Stimulated activated CD8-positive, alpha-beta memory T cell treated with anti-CD3 and anti-CD28 coated beads, Interleukin-2, amount 100 ng/mL, for 48 hours (primary cell): ENCODE data around the gene NR2F1.

Experiments
- DNase-seq, 2 donors: peaks; one replicate each; pipeline ENCODE4 v3.0.0-alpha.2; 2020; ENCODE audit warnings: low read depth in 2 of 2

Gene NR2F1

DNA sequence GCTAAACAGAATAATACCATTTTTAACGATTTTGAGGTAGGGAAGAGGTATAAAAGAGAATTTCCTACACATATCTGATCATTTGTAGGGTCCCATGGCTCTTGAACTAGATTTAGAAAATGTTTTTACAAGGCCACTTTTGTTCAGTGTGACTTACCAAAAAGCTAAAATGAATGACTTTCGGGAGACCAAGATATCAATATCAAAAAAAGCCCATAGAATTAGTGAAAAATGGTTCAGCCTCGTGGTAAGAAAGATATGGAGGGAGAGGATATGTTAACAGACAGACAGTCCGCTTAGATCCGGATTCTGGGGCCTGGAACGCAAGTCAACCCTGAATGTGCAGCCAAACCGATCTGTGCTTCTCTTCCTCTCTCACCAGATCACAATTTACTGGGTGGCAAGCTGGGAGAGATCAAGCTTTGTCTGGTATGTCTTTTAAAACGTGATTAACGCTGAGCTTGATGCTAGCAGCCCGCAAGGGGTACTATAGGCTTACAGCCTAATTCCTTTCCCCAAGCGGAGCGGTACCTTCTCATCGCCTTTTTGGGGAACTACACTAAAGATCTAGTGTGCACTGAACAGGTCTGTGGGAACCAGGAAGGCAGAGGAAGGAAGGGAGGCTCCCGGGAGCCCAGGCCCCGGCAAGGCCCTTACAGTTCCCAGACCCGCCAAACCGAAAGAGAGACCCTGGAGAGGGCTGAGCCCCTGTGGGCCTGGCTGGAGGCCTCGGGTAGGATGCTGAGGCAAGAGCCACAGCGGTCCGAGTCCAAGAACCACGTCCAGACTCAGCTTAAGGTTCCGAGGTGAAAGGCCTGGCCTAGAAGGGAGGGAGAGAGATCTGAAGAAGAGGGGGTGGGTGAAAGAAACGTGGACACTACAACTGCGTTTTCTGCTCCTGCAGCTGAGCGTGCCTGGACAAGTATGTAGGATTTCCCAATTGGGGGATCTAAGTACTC, 4.9 kb upstream of the NR2F1 start:
- no peak for DNase-seq

DNA sequence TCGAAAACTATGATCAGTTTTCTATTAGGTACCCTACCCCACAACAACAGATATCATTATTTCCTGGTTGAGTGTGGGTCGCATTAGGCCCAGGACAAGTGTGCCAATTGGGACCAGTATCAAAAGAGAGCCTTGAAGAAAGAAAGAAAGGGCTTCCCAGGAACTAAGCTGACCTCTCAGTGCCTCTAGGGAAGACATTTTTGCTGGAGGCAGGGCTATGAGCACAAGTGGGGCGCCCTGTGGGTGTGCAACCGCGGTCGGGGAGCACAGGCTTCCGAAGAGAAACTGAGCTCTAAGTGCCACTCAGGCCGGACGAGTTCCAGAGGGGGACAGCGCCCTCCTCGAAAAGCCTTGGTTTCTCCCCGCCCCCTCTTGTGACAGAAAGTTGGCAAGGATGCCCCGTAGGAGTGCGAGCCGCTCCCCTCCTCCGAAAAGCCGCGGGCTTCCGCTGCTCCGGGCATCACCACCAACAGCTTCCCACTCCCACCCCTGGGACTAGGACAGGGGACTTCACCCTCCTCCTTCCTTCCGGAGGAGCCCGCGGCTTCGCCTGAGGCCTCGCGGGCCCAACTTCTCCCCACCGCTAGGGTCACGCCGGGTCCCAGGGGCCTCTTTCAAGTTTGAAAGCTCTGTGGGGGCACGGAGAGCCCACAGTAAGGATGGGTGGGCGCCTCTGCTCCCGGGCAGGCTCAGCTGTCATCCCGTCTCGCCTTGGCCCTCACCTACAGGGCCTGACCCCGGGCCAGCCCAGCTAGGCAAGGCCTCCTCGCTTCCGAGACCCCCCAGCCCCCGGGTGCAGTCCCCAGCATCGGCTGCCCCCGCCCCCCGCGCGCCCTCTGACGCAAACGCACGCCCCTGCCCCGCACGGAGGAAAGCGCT, 4.0 kb upstream of the NR2F1 start:
- no peak for DNase-seq

DNA sequence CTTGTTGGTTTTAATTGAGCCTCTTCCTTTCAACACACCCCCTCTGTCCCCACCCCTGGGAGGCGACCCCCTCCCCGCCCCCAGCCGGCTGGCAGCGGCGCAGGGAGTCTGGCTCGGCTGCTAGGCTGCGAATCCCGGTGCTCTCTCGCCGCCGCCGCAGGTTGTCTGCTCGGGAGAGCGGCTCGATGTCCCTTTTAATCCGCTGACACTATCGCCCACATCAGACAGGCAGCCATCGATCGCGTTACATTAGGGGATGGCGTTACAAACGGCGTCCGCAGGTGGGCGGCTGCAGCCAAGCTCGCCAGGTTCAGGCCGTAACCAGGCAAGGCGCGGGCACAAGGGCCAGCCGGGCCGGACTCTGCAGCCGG, 3.3 kb upstream of the NR2F1 start:
- DNase-seq = no peak

DNA sequence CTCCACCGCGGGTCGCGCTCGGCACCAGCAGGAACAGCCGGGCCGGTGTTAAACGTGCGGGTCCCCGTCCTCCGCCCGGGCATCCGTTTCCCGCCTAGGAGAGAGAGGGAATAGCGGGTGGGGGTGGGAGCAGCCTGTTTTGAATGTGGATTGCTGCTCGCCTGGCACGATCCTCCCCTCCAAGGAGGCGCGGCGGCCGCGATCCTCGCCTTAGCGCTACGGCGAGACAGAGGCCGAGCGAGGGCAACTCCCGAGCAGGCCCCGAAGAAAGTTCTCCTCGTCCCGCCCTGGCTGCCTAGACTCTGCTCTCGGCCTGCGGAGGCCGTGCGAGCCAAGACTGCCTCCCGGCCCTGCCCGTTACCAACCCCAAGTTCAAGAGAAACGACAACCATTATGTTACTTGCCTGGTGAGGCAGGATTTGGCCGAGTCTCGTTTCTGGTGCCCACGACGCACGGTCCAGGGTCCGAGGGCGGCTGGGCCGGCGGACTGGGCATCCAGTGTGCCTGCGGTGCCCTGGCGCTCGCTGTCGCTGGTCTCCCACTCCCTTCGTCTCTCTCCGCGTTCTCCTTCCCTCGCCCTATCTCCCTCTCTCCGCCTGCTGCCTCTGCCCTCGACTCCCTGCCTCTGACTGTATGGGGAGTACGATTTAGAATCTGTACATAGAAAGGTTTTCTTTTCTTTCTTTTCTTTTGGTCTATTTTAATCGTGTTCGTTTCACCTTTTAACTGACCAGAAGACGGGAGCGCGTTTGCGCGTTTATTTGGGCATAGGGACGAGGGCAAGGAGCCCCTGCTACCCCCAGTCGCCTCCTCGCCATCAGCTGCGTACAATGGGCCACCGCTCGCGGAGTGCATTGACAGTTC, 2.7 kb upstream of the NR2F1 start:
- DNase-seq = no peak

DNA sequence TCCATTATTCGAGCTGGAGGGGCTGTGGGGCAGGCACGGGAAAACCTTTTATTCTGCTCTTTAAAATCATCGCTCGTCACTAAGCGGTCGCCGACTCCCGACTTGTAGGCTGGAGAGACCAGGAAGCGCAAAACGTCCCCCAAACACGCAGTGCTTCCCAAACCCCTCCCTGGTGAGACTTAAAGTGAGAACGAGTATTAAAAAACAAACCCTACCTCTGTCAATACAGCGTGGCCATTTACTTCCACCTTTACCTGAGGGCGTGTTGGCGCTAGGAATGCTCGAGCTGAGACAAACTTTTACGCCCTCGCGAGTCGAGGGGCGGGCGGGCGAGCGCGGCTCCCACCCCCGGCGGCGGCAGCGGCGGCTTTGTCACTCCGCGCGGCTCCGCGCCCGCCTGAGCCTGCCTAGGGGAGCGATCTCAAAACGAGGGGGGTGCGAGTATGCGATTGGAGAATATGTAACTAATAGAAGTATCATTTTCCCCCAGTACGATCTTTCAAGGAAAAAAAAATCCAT, 2.0 kb upstream of the NR2F1 start, which contains the start of gene NR2F1-AS1:
TSS of gene NR2F1-AS1 (minus strand) at position 293 of the 519 bp plus-strand sequence.
- DNase-seq = no peak

DNA sequence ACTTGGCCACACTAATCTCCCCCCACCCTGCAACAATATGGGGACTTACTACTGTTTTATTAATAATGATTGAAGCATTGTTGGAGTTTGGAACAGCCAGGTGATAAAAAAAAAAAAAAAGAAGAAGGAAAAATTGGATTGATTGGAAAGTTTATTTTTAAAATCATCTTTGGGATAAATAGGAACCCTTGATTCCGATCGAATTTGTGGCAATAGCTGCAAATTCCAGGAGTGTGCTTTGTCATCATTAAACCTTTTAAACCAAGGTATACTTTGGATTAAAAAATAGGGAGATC, 907 bp upstream of the NR2F1 start:
- DNase-seq = no peak

DNA sequence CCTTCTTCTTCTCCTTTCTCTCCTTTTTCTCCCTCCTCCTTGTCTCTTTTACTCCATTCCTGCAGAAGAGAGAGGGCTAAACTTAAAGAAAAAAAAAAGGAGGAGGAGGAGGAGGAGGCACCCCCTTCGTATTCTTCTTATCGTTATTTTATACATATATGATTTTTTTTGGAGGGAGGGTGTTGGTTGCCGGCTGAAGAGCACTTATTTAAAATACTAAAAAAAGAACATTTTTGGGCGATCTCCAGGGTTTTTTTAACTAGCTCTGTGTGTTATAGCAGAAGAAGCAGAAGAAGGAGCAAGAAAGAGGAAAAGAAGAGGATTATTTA, 381 bp downstream of the NR2F1 start:
- no peak for DNase-seq

DNA sequence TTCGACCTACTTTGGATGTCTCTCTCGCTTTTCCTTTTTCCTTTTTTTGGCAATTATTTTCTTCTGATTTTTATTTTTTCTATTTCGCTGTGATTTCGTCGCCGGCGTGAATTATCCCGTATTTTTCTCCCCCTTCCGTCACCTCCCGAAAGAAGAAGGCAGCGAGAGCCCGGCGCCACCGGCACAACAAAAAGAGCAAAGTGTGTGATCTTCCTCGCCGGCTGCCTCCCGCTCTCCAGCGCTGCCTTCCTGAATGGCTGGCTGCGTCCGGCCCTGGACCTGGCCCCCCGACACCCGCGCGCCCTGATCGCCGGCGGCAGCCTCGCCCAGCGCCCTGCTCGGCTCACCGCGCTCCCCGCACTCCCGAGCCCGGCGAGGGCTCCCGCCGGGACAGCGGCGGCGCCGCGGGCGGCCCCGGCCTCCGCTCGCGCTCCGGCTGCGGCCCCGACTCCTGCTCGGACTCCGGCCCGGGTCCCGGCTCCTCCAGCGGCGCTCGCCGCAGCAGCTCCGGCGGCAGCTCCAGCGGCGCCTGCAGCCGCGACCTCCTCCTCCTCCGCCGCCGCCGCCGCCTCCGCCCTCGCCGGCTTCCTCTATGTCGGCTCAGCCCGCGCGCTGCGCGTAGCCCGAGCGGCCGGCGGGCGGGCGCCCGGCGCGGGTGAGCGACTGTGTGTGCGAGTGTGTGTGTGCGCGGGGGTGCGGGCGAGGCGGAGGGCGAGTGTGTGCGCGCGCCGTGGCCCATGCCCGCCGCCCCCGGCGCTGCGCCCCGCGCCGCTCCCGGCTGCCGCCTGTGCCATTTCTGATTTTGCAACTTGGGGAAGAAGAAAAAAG, 960 bp downstream of the NR2F1 start:
- DNase-seq = no peak

DNA sequence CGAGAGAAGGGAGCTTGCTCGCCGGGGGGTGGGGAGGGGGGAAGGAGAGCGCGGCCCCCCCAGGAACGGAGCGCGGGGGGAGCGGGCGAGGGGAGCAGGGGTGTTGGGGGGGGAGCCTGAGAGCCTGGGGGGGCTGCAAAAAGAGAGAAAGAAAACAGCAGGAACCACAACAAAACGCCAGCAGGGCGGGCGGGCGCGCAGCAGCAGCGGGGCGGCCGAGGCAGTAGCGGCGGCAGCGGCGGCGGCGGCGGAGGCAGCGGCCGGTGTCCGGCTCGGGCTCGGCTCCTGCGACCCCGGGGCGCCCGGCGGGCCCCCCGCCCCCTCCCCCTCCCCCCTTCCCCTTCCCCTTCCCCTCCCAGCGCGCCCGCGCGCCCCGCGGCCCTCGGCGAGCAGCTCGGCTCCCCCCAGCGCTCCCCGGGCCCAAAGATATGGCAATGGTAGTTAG, 1.6 kb downstream of the NR2F1 start:
- no peak for DNase-seq

DNA sequence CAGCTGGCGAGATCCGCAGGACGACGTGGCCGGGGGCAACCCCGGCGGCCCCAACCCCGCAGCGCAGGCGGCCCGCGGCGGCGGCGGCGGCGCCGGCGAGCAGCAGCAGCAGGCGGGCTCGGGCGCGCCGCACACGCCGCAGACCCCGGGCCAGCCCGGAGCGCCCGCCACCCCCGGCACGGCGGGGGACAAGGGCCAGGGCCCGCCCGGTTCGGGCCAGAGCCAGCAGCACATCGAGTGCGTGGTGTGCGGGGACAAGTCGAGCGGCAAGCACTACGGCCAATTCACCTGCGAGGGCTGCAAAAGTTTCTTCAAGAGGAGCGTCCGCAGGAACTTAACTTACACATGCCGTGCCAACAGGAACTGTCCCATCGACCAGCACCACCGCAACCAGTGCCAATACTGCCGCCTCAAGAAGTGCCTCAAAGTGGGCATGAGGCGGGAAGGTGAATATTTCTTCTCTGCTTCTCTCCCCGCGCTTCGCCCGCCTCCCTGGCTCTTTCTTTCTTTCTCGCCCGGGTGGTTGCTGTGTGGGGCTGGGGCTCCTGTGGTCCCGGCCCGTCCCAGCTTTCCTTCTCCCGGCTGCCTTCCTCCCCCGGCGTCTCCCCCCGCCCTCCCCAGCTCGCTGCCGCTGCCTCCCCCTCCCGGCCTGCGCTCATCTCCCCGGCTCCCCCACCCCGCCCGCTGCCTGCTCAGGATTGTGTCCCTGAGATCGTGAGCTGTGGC, 2.2 kb downstream of the NR2F1 start:
- DNase-seq = no peak

DNA sequence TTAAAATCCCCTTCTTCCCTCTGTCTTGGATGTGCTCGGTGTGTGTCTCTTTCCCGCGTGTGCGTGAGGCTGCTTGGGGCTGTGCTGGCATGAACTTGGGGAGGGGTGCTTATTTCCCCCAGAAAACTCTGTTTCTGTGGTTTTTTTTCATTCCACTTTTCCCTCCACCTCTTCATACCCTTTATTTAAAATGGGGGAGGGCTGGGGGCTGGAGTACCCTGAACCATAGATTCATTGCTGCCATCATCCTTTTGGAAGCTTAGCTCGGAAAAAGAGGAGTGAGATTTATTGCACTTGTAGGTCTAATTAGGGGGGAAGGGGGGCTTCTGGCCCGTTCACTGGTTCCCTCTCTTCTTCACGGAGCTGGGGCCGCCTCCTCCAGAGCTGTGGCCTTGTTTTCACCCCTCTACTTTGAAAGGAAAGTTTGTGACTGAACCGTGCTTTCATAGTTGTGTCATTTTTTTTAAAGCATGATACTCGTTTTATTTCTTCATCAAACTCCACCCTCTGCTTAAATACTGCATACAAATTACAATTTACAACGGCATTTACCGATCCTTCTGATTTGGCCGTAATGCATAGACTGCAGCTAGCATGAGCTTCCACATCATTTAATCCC, 2.9 kb downstream of the NR2F1 start:
- DNase-seq = no peak

DNA sequence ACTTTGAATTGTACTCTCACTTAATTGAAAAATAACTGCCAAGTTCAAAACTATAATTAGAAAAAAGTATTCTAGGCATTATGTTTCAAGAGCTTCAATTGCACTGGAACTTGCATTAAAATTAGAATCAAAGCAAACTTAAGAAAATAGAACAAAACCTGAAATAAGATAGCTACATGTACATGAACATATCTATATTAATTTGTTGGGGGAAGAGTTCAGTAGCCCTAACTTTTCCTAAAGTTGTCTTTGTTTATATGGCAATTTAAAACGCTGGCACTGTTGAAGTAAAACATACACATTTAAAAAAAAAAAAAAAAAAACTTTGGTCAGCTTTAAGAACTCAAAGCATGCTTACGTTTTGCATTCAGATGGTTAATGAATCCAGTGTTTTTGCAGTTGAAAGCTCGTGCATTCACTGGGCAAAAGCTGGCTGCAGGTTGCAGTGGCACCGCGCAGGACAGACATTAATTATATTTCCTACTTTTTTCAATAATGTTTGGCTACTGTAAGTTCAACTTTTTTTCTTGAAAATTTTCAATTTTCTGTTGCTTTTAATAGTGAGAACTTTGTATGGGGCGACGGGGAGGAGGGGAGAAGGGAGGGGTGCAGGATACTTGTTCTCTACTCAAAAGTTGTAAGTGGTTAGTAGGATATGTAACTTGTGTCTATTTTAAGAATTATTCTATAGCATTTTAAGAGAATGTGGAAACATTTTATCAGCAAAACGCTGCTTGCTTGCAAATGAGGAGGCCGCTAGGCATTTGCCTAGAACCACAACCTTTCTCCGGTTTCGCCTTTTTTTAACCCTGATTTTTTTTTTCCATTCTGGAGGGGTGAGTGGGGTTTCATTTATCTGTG, 3.9 kb downstream of the NR2F1 start:
- no peak for DNase-seq

DNA sequence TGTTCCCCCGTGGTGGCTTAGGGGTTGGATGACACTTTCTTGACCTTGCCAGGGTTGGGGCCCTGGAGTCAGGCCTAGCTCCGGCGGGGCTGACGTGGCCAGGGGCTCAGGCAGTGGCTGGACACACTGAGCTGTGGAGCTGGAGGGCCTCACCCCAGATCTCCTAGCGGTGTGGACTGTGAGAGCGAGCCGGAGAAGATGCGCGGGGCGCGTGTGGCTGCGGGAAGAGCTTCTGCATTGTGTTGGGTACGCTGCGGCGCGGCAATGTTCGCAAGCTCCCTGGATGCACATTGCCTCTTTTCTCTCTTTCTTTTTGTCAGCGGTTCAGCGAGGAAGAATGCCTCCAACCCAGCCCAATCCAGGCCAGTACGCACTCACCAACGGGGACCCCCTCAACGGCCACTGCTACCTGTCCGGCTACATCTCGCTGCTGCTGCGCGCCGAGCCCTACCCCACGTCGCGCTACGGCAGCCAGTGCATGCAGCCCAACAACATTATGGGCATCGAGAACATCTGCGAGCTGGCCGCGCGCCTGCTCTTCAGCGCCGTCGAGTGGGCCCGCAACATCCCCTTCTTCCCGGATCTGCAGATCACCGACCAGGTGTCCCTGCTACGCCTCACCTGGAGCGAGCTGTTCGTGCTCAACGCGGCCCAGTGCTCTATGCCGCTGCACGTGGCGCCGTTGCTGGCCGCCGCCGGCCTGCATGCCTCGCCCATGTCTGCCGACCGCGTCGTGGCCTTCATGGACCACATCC, 4.8 kb downstream of the NR2F1 start:
- DNase-seq = no peak

DNA sequence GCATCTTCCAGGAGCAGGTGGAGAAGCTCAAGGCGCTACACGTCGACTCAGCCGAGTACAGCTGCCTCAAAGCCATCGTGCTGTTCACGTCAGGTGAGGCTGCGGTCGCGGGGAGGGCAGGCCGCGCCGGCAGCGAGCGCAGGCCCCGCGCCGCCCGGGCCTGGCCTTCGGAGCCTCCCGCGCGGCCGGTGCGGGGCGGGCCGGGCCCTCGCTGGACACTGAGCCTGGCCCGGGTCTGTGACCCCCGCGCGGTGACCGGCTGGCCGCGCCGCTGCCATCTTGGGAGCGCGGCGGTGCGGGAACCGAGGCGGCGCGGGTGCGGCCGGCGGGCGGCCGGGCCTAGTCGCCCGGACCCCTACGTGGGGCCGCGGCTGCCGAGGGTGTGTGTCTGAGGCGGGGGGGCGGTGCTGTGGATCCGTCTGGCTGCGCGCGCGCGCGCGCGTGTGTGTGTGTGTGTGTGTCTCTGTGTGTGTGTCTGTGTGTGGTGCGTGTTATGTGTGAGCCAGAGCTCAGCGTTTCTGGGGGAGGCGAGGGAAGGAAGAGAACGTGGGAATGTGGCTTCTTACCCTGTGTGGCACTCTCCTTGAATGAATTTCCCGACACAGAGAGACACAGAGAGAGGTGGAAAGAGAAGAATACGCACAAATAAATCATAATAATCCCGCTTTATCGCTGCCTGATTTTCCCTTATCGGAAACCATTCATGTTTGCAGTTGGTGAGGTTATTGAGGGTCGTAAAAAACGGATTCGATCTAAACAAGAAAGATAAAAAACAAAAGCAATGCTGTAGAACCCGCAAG, 5.5 kb downstream of the NR2F1 start:
- DNase-seq = no peak

DNA sequence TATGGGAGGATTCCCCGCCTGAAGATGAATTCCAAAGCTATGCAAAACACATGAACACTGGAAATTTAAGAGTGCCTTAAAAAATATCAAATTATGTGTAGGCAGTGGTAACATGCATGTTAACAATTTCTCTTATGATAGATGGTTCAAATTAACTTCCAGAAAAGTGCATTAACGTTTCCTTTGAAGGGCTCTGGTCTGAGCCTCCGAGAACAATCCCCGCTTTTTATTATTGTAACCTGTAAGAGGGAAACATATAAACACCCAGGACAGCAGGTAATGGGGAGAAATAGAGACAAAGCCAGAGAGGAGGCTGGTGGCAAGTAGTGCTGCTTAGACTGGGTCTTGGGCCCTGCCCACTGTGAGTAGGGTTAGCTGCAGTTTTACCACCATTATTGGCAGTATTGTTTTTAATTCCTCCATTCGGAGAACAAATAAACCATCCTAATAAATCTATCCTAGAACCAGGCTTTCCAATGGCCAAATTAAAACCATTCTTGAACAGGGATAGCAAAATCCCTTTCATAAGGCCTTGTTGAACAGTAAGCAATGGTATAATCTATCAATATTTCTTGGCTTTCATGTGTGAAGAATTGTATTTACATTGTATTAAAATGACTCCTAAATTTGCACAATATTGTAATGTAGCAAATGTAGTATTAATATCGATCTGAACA, 6.3 kb downstream of the NR2F1 start:
- no peak for DNase-seq

DNA sequence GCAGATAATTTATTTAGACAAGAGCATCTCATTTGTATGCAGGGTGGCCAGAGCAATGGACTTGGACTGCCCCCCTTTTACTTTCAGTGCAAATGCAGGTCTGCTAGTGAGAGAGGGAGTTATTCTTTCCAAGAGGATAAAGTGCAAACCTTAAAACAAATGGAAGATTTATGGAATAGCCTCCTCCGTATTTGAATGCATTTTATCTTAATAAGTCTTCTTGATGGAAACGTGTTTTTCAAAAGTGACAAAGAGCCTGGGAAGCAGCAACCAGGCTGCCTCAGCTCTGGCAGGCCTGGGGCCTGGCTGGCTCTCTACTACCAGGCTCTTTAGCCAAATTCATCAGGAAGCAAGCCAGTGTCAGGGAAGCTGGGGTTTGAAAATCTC, 6.8 kb downstream of the NR2F1 start:
- DNase-seq = no peak

DNA sequence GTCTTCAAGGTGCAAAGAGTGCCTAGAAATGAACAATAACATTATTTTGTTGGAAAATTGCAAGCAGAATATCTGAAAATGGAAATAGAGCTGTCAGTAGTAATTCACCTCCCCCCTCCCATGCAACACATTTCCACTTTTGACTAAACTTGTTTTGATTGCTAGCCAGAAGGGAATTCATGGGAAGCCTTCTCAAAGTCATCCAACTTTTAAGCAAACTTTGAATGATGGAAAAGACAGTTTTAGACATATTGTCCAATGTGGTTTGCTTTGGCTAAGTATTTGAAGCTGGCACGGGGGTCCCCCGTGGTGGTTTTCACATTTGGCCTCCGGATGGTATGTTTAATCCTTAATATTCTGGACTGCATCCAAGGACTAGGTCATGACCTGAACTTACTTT, 7.5 kb downstream of the NR2F1 start:
- DNase-seq = no peak
